Stimulated activated CD4-positive, alpha-beta T cell treated with anti-CD3 and anti-CD28 coated beads, Interleukin-15, amount 100 ng/mL, for 48 hours (primary cell): Measurements from ENCODE around the gene TMEM109.

Source experiments
- DNase-seq, 2 donors: peaks; one replicate each; pipeline ENCODE4 v3.0.0-alpha.2; 2020; ENCODE audit warnings: low read depth in 2 of 2

Gene TMEM109

GRCh38 chr11:60941371-60942119, 27.6 kb downstream of the TMEM109 start:
- DNase-seq, result no peak

GRCh38 chr11:60942219-60942618, 28.3 kb downstream of the TMEM109 start:
- DNase-seq, result no peak

GRCh38 chr11:60942970-60943565, 29.1 kb downstream of the TMEM109 start:
- DNase-seq, result no peak

- DNase-seq, result no peak
Observed at GRCh38 chr11:60944490-60945294, 30.7 kb downstream of the TMEM109 start.

GRCh38 chr11:60945295-60945667, 31.3 kb downstream of the TMEM109 start:
- no peak for DNase-seq

GRCh38 chr11:60946601-60947264, 32.8 kb downstream of the TMEM109 start:
- no peak for DNase-seq

GRCh38 chr11:60947700-60948099, 33.7 kb downstream of the TMEM109 start:
- no peak for DNase-seq

GRCh38 chr11:60948250-60948649, 34.3 kb downstream of the TMEM109 start:
- DNase-seq, result no peak

GRCh38 chr11:60950024-60950423, 36.1 kb downstream of the TMEM109 start:
- no peak for DNase-seq

- no peak for DNase-seq
Observed at GRCh38 chr11:60950933-60951605, 37.1 kb downstream of the TMEM109 start.

- DNase-seq, result no peak
Observed at GRCh38 chr11:60951606-60951903, 37.6 kb downstream of the TMEM109 start.

- DNase-seq, result no peak
Observed at GRCh38 chr11:60951904-60952741, 38.2 kb downstream of the TMEM109 start, which contains the start of gene SLC15A3. SLC15A3 (minus strand) TSS chr11:60952176; CDS start chr11:60951551, 625 bp downstream.

- DNase-seq, result no peak
Observed at GRCh38 chr11:60952742-60953170, 38.8 kb downstream of the TMEM109 start.

GRCh38 chr11:60953781-60954180, 39.8 kb downstream of the TMEM109 start:
- no peak for DNase-seq

GRCh38 chr11:60954421-60954820, 40.5 kb downstream of the TMEM109 start:
- no peak for DNase-seq

GRCh38 chr11:60955571-60955970, 41.6 kb downstream of the TMEM109 start:
- DNase-seq, result no peak

GRCh38 chr11:60957188-60957587, 43.2 kb downstream of the TMEM109 start:
- no peak for DNase-seq

GRCh38 chr11:60959431-60959830, 45.5 kb downstream of the TMEM109 start:
- DNase-seq, result no peak

- no peak for DNase-seq
Observed at GRCh38 chr11:60960405-60960804, 46.4 kb downstream of the TMEM109 start.

- no peak for DNase-seq
Observed at GRCh38 chr11:60964801-60965200, 50.8 kb downstream of the TMEM109 start.

- no peak for DNase-seq
Observed at GRCh38 chr11:60966890-60967289, 52.9 kb downstream of the TMEM109 start.
